ENCODE data around the gene RAC3.
"Not testable (repeated sequence)": the region's sequence is repeated elsewhere in the genome, so short reads cannot be mapped to it uniquely, and the experiment has no call there.

RAC3 gene

DNA sequence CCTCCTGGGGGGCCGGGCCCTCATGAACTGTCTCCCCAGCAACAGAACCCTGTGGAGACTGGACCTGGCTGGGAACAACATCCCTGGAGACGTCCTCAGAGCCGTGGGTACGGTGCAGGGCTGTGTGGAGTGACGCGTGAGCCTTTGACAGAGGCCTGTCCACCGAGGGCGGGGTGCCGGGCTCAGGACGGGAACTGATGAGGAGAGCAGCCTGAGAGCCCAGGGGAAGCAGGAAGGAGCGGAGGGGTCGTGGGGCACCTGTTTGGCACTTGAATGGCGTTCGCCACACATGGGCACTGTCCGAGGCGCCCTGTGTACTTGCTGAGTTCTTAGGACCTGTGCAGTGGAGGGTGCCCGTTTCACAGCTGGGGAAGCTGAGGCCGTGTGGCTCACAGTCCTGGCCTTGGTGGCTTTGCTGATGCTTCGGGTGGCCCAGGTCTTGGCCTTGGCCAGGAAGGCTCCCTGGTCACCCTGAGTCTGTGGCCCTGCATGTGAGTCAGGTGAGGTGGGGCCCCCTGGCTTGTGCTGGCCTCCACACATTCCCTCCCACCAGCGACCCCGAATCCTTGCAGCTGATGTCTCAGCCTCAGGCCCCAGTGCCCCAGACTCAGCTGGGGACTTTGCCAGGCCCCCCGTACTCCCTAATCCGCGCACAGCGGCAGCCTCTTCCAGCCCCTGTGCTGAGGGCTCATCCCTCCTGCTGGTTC, 5.9 kb upstream of the RAC3 start:
- no peak for DNase-seq

DNA sequence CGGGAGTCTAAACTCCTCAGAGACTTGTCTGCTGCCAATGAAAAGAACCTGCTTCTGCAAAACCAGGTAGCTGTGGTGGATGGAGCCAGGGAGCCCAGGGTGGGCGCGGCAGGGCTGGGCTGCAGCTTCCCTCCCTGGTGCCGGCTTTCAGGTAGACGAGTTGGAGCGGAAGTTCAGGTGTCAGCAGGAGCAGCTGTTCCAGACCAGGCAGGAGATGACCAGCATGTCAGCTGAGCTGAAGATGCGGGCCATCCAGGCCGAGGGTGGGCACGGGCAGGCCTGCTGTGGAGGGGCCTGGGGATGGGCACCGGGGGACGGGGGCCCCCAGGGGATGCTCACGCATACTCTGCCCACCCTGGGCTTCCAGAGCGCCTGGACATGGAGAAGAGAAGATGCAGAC, 3.2 kb upstream of the RAC3 start:
- no peak for DNase-seq

DNA sequence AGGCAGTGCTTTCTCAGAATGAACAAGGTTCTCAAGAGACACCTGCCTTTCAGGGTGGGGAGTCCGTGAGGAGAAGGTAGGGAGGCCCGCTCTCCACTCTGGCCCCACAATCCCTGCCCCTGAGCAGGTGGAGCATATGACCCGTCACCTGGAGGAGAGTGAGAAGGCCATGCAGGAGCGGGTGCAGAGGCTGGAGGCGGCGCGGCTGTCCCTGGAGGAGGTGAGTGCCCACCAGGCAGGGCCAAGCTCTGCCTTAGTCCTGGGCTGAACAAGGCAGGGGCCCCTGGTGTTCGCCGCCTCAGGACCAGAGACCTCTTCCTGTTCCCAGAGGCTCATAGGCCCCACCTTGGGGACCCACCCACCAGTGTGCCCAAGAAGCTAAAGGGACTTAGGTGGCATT, 2.5 kb upstream of the RAC3 start:
- DNase-seq, result no peak

DNA sequence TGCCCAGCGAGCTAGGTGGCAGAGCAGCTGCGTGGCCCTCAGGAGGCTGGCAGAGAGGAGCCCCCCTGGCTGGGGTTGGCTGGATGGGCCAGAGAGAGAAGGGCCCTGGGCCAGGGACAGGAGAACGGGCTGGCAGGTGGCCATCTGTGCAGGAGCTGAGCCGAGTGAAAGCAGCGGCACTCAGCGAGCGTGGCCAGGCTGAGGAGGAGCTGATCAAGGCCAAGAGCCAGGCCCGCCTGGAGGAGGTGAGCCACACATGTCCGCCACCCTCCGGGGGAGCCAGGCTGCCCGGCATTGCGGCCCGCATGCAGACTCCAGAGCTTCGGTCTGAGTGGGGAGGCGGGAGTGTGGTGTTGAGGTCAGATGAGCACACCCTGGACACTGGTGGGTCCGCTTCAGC, 2.1 kb upstream of the RAC3 start:
- no peak for DNase-seq

DNA sequence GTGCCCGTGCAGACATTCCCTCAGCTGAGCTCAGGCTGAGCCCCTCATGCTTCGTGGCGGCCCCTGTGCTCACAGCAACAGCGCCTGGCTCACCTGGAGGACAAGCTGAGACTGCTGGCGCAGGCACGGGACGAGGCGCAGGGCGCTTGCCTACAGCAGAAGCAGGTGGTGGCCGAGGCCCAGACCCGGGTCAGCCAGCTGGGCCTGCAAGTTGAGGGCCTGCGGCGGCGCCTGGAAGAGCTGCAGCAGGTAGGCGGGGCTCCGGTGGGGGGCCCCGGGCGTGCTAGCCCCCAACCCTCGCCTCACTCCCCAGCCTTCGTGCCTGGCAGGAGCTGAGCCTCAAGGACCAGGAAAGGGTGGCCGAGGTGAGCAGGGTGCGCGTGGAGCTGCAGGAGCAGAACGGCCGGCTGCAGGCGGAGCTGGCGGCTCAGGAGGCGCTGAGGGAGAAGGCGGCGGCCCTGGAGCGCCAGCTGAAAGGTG, 1.4 kb upstream of the RAC3 start:
- DNase-seq, result no peak

DNA sequence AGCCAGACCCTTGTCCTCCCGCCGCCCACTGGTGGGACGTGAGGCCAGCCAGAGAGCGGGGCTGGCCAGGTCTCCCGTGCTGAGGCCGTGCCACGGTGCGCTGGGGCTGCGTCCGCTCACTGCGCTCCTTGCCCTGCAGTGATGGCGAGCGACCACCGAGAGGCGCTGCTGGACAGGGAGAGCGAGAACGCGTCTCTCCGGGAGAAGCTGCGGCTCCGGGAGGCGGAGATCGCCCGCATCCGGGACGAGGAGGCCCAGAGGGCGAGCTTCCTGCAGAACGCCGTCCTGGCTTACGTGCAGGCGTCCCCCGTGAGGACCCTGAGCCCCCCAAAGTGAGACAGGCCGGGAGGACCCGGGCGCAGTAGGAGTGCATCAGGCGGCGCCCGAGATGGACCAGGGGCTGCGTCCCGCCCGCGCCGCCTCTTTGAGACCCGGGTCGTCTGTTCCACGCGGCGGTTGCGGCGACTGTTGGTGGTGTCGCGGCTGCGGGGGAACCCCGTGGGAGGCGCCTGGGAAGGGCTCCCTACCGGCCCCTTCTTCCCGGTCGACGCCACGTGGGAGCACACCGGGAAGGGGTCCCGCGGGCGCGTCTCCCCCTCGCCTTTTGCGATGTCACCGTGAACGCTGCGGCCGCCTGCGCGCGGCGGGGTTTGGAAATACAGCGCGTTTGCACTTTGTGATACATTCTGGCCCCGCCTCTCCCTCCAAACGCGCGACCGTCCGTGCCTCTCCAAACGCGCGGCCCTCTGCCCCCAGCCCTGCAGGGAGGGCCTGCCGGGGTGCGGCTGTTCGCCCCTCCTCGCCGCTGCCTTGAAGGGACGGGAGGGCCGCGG, 792 bp upstream of the RAC3 start:
- DNase-seq, result peak; percentile 53 to 63

DNA sequence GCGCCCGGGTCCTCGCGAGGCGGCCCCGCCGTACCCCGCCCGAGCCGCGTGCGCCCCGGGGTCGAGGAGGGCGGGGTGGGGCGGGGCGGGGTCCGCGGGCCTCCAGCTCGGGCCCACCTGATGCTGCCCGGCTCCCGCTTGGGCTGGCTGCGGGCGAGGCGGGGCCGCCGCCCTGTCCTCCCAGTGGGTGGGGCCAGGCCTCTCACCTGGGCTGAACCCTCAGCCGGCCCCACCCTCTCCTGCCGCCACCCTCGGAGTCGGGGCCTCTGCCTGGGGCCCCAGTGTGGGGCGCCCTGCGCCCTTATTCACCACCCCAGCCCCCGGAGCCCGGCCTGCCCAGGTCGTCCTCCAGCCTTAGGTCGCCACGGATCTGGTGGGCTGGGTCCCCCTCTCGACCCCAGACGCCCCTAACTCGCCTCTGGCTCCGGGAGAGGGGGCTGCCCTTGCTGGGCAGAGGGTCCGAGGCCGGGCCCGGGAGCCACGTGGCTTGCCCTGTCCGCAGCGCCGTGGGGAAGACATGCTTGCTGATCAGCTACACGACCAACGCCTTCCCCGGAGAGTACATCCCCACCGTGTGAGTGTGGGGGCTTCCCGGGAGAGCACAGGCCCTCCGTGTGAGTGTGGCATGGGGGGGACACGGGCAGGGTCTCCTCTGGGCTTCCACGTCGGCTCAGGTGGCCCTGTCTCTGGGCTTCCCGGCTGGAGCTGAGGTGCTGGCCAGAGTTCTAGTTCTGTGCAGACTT, 578 bp downstream of the RAC3 start:
- peak in 1 of 2 experiments; percentile 14 for DNase-seq

DNA sequence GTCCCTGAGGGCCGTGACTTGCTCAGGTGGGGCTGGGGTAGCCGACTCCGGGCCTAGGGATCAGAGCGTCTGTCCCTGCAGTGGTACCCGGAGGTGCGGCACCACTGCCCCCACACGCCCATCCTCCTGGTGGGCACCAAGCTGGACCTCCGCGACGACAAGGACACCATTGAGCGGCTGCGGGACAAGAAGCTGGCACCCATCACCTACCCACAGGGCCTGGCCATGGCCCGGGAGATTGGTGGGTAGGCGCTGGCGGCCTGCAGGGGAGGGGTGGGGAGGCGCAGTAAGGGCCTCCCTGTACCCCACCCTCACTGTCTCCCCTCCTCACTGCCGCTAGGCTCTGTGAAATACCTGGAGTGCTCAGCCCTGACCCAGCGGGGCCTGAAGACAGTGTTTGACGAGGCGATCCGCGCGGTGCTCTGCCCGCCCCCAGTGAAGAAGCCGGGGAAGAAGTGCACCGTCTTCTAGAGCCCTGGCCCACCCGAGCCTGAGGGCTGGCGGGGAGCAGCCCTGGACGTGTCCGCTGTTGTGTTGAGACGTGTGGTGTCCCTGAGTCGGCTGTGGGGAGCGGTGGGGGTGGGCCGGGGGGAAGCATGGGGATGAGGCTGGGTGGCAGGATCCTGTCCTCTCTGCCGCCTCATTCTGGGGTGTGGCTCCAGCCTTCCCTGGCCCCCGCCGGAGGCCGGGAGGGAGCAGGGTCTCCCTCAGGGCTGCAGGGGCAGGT, 2.0 kb downstream of the RAC3 start:
- DNase-seq, result no peak

DNA sequence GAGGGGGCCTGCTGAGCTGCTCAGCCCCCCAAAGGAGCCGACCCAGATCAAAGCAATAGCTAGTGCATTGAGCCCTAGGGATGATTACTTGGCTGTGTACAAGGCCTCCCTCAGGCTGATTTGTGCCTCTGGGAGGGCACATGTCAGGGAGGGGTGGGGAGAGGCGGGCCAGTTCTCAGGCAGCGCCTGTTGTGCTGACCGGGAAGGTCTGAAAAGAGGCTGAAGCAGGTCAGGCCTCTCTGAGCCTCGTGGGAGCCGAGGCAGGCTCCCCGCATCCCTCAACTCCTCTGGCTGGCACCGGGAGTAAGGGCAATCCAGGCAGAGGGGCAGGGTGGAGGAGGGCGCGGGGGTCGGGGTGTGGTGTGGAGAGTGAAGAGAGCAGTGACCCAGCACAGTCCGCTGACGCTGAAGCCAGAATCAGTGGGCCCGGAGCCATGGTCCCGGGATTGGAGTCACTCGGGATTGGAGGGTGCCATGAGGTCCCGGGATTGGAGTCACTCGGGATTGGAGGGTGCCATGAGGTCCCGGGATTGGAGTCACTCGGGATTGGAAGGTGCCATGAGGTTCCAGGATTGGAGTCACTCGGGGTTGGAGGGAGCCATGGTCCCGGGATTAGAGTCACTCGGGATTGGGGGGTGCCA, 3.0 kb downstream of the RAC3 start:
- DNase-seq, result no peak

DNA sequence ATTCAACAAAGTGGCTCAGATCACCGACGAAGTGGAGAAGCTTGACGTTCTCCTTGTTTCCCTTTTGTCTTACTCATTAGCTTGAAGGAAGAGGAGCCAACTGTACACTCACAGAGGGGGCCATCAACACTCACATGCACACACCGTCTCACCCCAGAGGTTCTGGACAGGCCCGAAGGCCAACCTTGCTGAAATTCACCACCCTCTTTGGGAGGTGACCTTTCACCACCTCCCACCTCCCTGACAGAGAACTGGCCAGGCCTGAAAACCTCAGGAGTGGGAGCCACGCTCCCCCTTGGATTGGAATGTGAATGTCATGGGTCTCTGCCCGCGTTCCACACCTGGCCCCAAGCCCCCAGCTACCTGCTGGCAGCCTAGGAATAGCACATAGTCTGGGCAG, 4.0 kb downstream of the RAC3 start:
- DNase-seq, result no peak

DNA sequence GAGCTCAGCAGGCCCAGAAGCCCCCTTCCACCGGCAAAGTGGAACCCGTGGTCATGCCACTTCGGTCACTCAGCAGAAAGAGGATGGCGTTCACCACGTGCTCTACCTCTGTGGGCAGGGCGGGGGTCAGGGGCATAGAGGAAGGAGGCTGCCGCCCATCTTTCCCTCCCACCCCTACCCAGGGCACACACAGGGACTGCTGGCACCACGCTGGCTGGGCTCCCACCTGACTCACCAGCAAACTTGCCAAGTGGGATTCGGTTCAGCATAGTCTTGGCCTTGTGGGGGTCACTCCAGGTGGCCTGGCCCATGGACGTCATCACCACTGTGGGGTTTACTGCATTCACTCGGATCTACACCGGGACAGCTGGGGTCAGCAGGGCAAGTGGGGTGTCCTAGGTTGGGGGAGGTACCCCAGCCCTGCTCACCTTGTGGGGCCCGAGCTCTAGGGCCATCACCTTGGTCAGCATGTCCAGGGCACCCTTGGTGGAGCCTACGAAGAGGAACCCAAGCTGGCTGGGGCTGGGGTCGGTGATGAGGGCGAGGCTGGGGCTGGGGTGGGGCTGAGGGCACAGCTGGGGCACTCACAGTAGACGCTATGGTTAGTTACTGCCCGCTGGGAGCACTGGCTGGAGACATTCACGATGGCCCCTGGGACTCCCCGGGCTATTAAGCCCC, 4.6 kb downstream of the RAC3 start:
- no peak for DNase-seq

DNA sequence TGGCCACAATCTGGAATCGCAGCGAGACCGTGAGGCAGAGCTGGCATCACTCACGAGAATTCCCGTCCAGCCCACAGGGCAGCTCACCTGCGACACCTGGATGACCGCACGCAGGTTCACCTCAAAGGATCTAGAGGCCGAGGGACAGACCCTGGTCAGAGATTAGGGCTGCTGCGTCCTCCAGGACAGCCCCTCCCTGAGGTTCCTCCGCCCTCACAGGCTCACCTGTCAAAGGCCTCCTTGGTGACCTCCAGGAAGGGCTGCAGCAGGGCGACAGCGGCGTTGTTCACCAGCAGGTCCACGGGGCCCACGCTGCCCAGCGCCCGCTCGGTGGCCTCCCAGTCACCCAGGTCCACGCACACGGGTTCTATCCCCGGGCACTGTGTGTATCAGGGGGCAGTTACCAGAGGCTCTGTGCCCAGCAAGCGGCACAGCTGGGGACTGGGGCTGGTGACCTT, 5.2 kb downstream of the RAC3 start:
- no peak for DNase-seq

DNA sequence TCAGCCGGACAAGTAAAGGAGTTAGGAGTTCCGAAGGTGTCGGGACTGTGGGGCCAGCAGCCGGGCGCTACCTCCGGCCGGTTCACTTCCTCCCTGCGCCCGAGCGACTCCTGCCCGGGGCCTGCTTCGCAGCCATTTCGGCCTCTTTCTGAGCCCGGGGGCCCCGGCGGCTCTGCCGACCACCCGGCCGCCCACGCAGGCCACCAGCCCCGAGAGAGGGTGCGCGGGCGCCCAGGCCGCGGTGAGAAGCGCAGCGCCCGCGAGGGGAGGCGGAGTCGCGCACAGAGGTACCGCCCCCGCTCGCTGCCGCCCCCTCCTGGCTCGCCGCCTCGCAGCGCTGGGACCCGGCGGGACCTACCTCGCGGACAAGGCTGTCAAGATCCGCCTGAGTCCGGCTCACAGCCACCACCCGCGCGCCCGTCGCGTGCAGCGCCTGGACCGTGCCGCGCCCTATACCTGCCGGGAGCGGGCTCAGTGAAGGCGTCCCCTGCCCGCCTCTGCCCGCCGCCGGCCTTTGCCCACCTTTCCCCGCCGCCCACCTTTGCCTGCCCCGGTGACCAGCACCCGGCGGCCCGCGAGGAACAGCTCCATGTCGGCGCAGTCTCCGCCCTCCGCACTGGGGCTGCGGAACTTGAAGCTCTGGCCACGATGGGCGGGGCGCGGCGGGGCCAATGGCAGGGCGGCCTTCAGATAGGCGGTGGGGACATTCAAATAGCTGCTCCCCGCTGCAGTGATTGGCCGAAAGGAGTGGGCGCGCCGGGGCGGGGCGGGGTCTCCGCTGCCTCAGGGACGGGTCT, 5.8 kb downstream of the RAC3 start, which contains the start of gene DCXR:
DCXR (minus strand) TSS at position 606 of the 797 bp plus-strand sequence; CDS start at position 591, 15 bp downstream.
- DNase-seq, result peak; percentile 86 to 95

DNA sequence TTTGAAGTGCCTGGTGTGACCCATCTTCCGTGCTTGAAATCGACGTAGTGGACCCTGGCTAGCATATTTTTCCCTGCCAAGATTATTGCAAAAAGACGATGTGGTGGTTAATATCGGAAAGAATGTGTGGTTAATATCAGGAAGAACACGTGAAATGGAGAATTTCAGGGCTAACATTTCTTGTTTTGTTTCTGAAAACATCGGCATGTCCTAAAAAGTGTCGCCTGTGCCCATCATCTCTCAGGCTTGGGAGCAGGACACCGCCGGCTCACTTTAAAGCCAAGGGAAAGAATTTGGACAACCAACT, 6.4 kb downstream of the RAC3 start:
- DNase-seq, result no peak

DNA sequence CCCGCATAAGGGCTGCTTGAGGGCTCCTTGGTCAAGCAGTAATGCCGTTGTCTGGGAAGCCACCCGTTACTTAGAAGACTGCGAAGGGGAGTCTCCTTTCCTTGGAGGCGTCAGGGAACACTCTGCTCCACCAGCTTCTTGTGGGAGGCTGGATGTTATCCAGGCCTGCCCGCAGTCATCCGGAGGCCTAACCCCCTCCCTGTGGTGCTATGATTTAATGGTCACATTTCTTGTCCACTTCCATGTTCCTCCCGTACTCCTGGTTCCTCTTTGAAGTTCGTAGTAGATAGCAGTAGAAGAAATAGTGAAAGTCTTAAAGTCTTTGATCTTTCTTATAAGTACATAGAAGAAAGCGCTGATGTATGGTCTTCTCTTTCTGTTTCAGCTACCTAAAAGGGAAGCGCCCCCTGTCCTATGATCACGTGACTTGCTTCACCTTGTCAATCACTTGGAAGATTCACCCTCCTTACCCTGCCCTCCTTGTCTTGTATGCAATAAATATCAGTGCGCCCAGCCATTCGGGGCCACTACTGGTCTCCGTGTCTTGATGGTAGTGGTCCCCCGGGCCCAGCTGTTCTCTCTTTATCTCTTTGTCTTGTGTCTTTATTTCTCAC, 7.4 kb downstream of the RAC3 start:
- DNase-seq, result not testable (repeated sequence)

DNA sequence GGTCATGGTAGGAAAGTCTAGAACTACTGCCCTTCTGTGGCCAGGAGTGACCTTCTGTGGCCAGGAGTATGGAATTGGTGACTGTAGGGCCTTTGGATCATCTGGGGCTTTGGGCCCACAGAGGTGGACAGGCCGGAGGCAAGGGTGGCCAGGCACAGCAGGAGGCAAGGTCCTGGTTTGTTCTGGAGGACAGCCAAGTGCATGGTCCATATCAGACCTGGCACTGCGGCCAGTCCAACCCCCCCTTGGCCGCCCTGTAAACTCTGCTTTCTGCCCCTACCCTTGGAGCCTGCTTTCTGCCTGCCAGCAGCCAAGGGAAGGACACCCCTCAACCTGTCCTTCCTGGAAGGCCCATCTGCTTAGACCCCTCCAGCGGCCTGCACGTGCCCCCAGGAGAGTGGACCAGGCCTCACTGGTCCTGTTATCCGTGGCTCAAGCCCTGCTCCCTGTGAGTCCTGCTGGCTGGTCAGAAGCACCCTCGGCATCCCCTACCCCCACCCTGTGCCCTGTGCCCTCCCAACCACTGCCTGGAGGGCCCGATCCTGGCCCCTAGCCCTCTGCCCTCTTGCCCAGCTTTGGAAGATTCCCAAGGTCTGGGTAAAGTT, 8.3 kb downstream of the RAC3 start:
- no peak for DNase-seq

DNA sequence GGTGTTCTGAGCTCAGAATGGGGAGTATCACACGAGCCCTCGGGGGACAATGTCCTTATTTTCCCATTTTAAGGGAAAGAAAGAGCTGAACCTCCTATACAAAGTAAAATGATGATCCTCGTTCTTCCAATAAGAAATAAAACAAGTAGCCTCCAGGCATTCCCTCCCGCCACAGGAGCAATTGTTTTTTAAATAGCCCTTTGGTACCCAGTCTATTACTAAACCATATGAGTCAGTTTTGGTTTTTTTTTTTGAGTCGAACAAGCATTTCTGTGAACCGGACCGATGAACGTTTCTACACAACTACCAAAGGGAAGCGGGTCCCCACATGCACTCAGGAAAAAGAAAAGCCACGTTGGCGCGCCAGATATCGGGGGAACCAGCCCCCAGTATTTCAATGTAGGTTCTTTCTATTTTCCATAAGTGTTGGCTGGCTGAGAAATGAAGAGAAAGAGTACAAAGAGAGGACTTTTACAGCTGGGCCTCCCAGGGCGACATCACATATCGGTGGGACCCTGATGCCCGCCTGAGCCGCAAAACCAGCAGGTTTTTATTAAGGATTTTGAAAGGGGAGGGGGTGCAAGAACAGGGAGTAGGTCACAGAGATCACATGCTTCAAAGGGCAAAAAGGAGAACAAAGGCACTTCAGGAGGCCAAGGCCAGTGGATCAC, 9.8 kb downstream of the RAC3 start:
- no peak for DNase-seq

DNA sequence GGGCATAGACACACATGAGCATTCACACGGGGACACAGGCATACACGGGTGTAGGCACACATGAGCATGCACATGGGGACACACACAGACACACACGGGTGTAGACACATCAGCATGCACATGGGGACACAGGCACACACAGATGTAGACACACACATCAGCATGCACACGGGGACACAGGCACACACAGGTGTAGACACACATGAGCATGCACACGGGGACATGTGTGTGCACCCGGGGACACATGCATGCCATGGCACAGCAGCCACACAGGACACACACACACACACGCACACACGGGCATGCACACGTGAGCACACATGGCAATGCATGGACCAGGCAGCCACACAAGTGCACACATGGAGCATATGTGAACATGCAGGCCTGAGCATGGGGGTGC, 11.2 kb downstream of the RAC3 start:
- no peak for DNase-seq

DNA sequence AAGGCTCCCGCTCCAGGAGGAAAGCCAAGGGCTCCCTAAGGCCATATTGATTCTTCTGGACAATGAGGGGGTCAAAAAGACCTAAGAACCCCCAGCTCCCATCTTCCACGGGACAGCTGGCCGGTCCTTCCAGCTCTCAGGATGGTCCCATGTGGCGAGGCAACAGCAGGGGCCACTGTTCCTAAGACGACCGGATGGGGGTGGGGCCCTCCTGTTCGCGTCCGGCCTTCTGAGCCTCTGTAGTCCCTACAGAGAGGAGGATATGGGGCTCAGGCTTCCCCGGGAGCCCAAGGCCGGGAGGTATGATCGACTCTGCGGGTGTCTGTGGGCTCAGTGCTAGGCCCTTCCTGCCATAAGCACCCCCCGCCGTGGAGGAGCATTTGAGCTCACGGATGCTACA, 12.0 kb downstream of the RAC3 start:
- DNase-seq, result no peak

Data from SW 1271 (cell line).